GM21529 (cell line): ENCODE measurements around the gene ZNF142.
A peak's percentile ranks its signal among the peaks of the same experiment; 100 is the strongest.
"Not testable (repeated sequence)": the region's sequence is repeated elsewhere in the genome, so short reads cannot be mapped to it uniquely, and the experiment has no call there.

Experiments used
- ATAC-seq: cut with Tn5 transposase; IDR thresholded peaks from one replicate; pipeline ENCODE4 v1.9.1; 2021; ENCODE audit not compliant: unreplicated experiment

ZNF142 gene, protein sequence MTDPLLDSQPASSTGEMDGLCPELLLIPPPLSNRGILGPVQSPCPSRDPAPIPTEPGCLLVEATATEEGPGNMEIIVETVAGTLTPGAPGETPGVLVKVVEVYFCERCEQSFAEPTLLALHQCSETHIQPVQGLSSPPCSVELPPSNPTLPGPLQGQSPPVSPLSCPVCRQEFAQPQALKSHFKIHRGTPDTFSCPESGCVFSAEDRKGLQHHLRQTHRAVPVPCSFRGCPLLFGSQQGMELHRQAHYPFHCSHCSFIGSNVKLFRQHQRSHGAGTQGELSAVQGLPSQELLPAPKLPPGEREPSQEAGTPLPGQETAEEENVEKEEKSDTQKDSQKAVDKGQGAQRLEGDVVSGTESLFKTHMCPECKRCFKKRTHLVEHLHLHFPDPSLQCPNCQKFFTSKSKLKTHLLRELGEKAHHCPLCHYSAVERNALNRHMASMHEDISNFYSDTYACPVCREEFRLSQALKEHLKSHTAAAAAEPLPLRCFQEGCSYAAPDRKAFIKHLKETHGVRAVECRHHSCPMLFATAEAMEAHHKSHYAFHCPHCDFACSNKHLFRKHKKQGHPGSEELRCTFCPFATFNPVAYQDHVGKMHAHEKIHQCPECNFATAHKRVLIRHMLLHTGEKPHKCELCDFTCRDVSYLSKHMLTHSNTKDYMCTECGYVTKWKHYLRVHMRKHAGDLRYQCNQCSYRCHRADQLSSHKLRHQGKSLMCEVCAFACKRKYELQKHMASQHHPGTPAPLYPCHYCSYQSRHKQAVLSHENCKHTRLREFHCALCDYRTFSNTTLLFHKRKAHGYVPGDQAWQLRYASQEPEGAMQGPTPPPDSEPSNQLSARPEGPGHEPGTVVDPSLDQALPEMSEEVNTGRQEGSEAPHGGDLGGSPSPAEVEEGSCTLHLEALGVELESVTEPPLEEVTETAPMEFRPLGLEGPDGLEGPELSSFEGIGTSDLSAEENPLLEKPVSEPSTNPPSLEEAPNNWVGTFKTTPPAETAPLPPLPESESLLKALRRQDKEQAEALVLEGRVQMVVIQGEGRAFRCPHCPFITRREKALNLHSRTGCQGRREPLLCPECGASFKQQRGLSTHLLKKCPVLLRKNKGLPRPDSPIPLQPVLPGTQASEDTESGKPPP (N-terminal part only)

DNA sequence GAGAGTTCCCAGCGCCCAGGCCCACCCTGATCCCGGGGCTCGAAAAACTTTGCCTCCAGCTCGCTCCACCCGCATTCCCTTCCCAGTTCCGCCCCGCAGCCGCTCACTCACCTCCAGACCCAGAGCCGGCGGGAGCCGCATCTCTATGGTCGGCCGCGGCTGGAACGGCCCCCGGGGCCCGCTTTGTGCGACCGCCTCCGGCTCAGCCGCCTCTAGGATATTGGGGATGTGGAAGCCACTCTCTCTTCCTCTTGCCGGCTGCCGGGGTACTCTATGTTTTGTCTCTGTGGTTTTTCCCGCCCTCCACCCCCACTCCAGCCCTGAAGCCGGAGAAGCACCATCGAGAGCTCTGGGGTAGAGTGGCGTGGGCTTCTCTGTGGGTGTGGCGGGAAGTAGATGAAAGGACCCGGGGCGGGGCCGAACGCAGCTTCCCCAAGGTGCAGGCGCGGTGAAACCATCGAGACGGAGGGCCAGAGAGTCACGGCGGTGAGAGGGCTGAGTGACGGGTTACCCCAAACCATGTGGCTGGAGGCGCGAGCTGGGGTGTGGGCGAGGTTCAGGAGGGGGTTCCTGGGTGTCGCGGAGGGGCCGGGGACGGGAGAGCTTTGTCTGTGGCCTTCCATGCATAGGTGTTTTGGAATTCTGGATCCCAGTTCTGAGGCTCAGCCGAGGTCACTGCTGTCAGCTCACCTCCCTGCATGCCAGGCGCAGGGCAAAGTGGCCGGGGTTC, at the start of gene ZNF142, which contains the start of gene BCS1L:
ZNF142 (minus strand) TSS at position 366 of the 730 bp plus-strand sequence. CDS start 3,194 bp downstream, outside the sequence.
BCS1L (plus strand) TSS at position 426 of the 730 bp plus-strand sequence. CDS start 1,305 bp downstream, outside the sequence.
- peak; percentile 96 for ATAC-seq

DNA sequence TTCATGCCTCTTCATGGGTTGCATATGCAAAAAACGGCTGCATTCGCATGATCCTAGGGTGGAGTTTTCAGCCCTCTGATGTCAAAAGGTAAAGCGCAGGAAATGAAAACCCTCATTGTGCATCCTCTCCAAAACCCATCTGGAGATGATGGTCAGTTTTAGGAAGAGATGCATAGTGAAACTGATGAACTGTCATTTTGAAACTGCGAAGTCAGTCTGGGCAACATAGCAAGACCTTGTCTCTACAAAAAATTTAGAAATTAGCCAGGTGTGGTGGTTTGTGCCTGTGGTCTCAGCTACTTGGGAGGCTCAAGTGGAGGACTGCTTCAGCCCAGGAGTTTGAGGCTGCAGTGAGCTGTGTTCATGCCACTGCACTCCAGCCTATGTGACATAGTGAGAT, 48.7 kb upstream of the ZNF142 start:
- ATAC-seq: no peak

DNA sequence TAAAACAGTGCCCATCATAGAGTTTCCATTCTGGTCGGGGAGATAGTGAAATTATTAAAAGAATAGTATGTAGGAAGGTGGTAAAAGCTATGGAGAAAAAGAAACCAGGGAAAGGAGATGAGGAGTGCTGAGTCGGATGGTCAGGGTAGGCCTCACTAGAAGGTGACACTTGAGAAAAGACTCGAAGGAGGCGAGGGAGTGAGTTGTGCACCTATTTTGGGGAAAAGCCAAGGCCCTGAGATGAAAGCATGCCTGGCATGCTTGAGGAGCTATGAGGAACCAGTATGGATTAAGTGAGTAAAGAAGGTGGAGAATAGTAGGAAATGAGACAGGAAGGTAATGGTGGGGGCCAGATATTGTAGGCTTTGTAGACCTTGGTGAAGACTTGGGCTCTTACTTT, 43.9 kb upstream of the ZNF142 start:
- no peak for ATAC-seq

DNA sequence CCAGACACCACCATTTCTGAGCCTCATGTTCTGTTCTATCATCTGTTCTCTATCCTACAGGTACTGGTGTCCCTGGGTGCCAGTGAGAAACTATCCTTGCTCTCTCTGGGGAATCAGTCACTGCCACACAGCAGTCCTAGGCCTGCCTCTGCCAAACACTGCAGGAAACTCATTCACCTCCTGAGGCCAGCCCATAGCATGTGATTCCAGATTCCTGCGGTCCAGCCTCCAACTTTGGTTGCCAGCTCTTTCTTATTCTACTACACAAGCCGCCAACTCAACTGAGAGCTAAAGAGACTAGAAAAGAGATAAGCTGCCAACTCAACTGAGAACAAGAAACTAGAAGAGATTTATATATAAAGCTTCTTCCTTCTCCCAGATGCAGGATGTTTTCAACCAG, 42.4 kb upstream of the ZNF142 start:
- no peak for ATAC-seq

DNA sequence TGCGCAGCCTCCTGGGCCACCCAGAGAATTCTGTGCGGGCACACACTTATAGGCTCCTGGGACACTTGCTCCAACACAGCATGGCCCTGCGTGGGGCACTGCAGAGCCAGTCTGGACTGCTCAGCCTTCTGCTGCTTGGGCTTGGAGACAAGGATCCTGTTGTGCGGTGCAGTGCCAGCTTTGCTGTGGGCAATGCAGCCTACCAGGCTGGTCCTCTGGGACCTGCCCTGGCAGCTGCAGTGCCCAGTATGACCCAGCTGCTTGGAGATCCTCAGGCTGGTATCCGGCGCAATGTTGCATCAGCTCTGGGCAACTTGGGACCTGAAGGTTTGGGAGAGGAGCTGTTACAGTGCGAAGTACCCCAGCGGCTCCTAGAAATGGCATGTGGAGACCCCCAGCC, 39.5 kb upstream of the ZNF142 start:
- no peak for ATAC-seq

DNA sequence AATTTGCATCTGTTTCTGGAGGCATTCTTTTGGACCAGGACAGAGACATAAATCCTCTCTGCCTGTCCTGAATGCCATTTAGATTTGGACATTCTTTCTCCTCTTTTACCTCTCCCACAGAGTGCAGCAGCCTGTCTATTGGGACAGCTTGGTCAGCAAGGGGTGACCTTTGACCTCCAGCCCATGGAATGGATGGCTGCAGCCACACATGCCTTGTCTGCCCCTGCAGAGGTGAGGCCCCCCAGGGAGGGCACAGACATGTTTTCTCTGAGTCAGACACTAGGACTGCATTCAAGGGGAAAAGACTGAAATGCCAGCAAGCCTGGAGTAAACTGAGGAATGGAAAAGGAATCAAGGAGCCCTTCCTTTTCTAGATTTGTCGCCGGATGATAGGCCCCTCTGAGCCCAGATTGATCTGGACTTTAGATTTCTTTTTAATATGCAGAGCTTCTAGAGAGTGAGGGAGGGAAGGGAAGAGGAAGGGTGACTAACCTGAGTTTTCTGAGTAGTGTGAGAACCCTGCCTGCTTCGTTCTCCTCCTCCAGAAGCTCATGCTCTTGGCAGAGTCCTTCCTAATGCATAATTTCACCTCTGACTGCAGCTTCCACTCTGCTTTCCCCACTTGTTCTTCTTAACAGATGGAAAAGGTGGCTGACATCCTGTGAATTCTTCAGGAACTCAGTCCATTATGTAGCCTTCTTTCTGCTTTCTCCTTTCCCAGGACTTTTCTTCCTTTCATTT, 35.2 kb upstream of the ZNF142 start:
- ATAC-seq: no peak

DNA sequence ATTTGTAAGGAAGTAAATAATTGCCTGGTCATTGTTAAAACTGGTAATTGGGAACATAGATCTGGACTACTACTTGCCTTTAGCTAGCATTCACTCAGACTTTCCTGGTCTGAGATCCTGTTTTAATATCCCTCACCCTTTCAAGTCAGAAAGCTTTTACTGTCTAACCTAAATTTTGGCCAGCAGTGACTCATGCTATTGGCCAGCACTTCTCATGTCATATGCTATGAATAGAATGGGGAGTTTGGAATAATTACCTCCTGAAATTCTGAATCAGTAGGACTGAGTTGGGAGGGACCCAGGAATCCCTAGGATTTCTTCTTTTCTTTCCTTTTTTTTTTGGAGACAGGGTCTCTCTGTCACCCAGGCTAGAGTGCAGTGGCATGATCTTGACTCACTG, 31.8 kb upstream of the ZNF142 start:
- ATAC-seq: no peak

DNA sequence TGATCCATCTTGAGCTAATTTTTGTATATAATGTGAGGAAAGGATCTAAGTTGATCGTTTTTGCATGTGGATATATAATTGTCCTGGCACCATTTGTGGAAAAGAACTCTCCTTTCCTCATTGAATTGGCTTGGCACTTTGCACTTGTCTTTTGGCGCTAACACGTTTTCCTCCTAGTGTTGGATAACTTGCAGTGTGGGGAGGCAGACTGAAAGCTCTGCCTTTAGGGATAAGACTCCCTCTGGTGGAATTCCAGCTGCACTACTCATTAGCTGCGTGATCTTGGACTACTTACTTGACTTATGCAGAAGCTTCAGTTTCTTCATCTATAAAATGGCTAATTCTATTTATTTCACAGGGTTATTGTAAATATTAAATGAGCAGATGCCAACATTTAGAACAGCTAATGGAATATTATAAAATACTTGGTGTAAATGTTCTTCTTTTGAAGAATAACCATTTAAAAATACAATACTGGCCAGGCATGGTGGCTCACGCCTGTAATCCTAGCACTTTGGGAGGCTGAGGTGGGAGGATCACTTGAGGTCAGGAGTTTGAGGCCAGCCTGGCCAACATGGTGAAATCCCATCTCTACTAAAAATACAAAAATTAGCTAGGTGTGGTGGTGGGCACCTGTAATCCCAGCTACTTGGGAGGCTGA, 28.1 kb upstream of the ZNF142 start:
- ATAC-seq: not testable (repeated sequence)

DNA sequence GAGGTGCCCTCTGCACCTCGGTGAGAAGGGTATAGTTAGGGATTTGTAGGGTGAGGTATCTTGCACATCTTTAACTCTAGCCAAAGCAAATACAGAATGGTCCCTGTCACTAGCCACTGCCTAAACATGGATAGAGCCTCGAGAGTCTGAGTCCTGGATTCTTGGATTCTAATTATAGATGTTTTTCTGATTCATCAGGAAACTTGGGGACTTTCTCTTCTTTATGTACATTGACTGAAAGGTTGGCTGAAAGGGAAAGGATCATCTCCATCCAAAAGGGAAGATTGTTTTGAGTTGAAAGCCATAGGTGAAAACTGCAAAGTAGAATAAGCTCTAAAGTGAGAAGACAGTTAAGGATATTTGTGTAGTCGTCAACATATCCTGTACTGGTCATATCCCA, 20.6 kb upstream of the ZNF142 start:
- ATAC-seq: no peak

DNA sequence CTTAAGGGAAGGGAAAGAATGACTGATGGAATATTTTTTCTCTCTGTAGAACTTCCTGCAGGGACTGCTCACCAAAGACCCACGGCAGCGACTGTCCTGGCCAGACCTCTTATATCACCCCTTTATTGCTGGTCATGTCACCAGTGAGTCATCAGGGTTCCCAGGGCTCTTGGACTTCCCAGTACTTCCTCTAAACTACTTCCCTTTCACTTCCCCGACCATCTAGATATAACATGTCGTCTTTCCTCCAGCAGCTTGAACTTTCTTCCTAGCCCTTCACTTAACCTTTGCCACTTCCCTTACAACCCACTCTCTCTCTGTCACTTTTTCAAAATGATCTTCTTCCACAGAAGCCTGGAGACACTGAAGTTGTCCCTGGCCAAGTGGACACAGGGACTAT, 19.7 kb upstream of the ZNF142 start:
- ATAC-seq: no peak

DNA sequence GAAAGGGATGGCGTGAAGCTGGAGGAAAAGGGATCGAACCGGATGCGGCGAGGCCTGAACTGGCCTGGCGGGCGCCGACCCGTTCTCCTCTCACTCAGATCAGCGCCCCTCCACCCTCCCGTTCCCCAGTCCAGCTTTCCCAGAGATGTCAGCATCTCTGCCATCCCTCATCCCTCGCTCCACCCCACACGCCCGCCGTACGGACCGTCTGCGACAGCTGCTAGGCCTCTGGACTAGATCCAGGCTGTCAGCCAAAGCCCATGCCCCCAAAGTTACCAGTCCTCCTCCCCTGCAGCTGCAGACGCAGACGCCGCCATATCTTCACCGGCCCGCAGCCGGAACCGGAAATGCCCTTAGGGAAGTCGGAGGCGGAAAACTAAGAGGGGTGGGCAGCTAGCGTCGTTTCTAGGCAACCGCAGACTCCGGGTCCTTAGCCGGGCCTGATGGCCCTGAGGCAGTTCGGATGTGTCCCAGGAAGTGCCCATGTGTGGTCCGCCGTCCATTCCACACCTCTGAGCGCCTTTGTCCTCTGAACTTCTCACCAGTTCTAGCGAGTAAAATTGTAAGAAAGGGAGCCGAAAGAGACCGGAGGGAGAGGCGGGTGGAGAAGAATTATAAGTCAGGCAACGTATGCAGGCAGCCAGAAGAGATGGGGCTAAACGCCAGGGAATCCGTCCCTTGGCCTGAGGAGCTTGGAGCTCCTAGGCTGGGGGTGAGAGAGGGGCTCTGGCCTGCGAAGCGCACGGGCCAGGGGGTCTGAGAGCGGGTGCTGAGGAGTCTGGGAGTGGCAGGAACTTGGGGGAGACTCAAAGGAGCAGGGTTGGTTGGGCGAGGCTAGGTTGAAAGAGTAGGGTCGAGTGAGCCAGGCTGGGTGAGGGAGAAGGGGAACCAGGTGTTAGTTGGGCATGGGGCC, 12.5 kb upstream of the ZNF142 start, which contains the start of the genes RNF25 and STK36:
RNF25 (minus strand) TSS at position 349 of the 913 bp plus-strand sequence; CDS start at position 317, 32 bp downstream.
STK36 (plus strand) TSS at position 433 of the 913 bp plus-strand sequence. CDS start 744 bp downstream, outside the sequence.
- peak; percentile 97 for ATAC-seq

DNA sequence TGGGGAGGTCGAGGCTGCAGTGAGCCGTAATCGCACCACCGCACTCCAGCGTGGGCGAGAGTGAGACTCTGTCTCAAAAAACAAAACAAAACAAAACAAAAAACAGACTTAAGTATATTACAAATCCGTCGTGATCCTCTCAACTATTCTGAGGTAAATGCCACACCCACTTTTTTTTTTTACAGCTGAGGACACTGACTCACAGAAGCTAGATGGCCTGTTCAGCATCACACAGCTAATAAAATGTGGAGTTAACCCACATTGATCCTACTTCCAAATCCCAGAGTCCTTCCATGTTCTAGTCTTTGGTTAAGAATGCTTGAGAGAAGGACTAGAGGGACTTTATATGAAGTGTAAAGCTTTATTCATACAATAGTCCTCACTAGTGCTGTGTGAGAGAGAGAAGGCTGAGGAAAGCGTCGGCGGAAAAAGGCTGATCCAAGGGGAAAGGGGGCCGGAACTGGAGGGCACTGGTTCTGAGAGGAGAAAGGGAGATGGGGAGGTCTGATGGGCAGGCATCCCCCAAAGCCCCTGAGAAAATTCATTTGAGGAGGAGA, 11.8 kb upstream of the ZNF142 start:
- ATAC-seq: no peak

DNA sequence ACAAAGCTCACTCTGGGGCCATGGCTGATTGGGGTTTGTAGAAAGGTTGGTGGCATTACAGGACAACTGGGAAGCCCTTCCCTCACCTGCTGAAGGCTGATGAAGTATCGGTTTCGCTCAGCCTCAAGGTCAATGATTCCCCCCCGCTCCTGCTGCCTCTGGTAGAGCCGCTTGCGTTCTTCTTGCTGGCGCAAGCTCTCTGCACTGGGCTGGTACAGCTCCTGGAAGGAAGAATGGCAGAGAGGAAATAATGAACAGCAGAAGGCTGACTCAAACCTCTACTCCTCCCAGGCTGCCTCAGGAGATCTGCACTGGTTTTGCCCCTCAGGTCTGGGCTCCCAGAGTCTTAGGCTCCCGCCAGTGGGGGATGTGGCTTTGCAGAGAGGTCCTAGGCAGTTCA, 5.2 kb upstream of the ZNF142 start:
- ATAC-seq: no peak

DNA sequence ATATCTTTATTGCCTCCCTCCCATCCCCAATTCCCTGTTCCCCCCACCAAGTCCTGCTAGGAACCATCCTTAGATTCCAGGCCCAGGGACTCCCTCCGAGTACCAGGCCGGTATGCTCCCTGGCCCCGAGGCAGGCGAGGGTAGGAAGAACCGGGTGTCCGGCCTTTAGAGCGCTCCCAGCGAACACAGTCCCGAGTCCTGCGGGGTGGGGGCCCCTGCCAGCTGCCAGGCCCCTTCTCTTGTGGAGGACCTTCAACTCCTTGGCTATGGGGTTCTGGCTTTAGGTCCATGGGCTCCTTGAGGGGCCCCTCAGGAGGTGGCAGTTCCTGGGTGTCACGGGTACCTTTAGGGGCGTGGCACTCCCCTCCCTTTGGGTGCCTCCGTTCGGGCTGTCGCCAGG, 4.5 kb upstream of the ZNF142 start:
- ATAC-seq: no peak

DNA sequence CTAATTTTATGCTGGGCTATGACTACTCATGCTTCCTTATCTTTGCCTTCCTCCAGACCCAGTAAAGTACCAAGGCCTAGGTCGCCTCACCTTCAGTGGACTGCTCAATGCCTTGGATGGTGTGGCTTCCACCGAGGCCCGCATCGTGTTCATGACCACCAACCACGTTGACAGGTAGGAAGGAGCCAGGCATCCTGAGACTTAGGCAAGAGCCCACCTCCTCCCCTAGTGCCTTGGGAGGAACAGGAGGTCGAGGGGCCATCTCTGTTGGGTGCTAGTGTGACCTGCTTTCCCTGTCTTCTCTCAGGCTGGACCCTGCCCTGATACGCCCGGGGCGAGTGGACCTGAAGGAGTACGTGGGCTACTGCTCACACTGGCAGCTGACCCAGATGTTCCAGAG, 3.4 kb upstream of the ZNF142 start:
- ATAC-seq: no peak

DNA sequence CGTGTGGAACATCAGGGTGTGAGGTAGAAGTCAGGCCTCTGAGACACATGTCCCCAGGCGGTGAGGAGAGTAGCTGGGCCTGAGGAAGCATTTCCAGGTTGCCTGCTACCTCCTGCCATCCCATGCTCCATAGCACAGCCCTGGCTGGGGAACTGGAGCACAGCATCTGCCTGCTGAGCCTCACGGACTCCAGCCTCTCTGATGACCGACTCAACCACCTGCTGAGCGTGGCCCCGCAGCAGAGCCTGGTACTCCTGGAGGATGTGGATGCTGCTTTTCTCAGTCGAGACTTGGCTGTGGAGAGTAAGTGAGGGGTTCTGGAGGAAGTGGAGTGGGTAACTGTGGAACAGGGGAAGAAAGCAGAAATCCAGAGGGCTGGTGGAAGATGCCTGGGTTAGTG, 3.0 kb upstream of the ZNF142 start:
- no peak for ATAC-seq

DNA sequence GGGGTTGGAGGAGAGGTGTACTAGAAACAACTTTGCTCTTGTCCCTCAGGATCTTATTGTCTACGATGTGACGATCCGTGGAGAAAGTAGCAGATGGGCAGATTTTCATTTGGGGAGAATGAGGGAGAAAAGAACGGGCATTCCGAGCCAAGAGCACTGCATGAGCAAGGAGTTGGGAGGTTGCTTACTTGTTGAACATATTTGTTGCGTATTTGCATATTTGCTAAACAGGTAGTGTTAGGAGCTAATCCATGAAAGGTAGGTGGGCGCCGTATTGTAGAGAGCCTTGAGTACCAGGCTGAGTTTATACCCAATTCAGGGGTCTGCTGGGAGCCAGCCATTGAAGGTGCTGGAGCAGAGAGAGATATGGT, 550 bp upstream of the ZNF142 start:
- no peak for ATAC-seq

DNA sequence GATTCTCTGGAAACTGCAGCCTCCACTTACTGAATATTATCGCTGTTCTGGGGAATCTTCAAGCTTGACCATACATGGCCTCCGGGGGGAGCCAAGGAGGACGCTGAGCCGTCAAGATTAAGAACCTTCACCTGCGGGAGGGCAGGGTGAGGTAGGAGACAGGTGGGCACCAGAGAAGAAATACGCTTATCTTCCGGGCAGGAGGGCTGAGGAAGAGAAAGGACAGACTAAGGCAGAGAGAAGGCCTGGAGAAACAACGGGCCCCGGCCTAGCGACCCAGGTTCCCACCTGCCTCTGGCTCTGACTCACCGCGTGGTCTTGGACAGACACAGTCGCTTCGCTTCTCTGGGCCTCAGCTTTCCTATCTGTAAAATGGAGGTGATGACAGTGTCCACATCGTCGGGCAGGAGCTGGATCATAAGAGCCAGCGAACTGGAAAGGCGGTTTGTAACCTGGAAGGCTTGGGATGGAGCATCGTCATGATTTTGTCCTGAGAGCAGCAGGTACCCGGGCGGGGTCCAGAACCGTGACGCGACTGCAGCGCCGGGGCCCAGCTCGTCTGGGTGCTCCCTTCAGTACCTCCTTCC, 659 bp downstream of the ZNF142 start:
- peak; percentile 35 for ATAC-seq
